SHP77 (cell line): ENCODE data around the gene KCNA2.

ENCODE experiments used
- DNase-seq, 2 experiments: peaks; one replicate each; lab custom pipeline; 2025; lab: John Stamatoyannopoulos, UW

The KCNA2 gene

GRCh38 chr1:110602466-110602865, 3.7 kb downstream of the KCNA2 start:
- no peak for DNase-seq

GRCh38 chr1:110601332-110601731, 4.8 kb downstream of the KCNA2 start:
- no peak for DNase-seq

DNA sequence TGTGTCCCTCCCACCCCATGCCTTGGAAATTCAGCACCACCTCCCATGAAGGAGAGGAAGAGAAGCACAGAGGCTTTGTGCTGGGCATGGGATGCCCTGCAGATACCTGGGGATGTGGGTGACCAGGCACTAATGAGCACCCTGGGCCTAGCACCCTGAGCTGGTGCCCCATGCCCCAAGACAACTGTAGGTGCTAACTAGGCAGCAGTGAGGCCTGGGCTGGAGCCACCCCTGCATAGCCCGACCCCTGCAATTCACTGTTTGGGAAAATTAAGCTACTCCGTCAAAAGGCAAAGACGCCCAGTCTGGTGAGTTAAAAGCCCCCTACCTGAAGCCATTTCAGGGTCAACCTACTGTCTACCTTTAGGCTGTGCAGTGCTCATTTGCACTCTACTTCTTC, 5.4 kb downstream of the KCNA2 start:
- DNase-seq, result no peak

DNA sequence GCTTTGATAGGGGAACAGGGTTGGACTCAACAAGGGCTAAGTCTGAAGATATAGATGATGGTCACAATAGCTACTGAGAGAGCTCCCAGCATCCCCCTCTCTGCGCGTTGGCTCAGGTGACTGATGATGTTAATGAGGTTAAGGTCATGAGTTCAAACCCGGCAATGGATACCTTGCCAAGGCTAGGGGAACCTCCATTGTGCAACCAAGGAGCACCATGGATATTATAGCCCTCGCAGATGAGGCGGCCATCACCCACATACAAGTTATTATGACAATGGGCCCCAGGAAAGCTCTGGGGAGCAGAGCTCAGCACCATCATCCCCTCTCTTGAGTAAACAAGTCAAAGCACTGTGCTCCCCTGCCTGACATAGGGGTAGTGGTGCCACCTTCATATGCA, 8.2 kb downstream of the KCNA2 start:
- no peak for DNase-seq

DNA sequence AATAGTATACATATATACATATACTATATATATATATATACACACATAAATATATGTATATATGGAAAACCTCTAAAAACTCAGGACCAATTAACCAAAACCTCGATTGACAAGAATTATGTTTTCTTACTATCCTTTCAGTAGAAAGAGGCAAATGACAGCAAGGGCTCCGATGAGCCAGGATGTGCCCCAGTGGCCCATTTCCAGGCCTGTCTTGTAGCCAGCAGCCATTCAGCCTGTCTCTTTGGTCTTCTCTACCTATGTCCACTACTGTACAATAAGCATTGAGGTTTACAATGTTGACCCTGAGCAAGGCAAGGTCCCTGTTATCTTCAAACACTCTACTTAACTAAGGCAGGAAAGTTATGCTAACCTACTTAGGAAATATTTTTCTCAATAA, 9.8 kb downstream of the KCNA2 start:
- no peak for DNase-seq

DNA sequence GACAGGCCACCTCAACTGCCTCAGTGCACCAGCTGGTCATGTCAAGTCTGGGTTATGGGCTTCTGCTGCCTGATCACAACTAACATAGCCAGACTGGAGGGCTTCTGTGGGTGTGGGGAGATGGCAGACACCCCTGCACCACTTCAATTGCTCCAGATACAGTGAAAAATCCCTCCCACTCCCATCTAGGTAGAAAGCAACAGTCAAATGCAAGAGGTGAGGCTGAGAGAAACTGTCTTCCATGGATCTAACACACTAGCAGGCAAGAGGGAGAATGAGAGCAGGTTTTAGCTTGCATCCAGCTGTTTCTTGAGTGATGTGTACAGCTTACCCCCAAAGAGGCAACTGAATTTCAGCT, 10.8 kb downstream of the KCNA2 start:
- DNase-seq, result no peak

GRCh38 chr1:110594456-110595352, 11.5 kb downstream of the KCNA2 start:
- no peak for DNase-seq

DNA sequence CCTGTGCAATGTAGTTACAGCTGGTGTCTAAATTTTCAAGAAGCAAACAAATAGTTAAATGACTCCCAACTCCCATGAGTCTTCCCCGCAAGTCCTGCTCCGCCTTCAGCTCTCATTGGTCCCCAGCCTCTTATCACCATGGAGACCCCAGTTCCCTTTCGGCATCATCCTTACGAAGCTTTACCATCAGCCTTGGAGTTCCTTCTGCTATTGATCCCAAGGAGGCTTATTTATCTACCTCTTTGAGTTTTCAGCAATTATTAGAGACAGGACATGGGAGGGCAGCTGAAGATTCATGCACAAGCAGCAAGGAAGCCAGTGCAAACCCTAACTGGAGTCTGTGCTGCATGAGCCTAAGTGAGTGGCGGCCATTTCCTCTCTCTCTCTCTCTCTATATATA, 12.3 kb downstream of the KCNA2 start:
- DNase-seq, result no peak

- DNase-seq, result no peak
Observed at GRCh38 chr1:110591956-110592355, 14.2 kb downstream of the KCNA2 start.

GRCh38 chr1:110588991-110589390, 17.2 kb downstream of the KCNA2 start:
- DNase-seq, result no peak

GRCh38 chr1:110588486-110588885, 17.7 kb downstream of the KCNA2 start:
- no peak for DNase-seq

GRCh38 chr1:110587906-110588305, 18.3 kb downstream of the KCNA2 start:
- no peak for DNase-seq

DNA sequence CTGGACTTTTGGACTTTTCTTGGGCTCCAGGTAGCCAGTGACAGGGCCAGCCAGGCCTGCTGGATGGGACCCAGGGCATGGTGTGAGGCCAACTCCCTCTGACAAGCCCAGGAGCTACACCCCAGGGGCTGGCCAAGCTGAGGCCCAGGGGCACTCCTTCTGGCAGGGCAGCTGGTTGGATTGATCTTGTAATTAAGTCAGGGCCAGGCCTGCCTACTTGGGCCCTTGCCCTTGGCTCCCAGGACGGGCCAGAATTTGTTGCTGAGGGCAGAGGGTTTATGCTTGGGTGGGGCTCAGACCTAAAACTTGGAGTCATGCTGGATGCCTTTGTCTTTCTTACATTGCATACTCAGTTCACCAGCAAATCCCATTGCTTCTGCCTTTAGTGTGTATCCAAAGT, 20.7 kb downstream of the KCNA2 start:
- no peak for DNase-seq

DNA sequence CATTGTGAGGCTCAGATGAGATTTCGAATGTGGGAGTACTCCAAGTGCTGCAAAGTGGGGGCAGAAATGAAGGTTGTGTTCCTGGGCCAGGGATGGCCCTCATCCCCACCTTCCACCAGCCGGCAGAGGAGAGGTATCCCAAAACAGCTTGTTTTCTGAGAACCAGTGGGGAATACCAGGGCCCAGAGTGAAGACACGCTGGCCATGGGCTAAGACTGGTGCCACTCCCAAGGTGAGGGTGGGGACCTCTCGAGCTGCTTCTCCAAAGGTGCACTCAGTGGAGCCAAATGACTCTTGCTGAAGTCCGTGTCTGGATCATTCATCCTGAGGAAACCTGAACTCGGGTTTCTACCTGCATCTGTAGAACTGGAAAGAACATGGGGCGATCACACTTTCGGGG, 22.1 kb downstream of the KCNA2 start:
- DNase-seq, result no peak

GRCh38 chr1:110583505-110583904, 22.7 kb downstream of the KCNA2 start:
- no peak for DNase-seq

GRCh38 chr1:110582378-110582777, 23.8 kb downstream of the KCNA2 start:
- no peak for DNase-seq

DNA sequence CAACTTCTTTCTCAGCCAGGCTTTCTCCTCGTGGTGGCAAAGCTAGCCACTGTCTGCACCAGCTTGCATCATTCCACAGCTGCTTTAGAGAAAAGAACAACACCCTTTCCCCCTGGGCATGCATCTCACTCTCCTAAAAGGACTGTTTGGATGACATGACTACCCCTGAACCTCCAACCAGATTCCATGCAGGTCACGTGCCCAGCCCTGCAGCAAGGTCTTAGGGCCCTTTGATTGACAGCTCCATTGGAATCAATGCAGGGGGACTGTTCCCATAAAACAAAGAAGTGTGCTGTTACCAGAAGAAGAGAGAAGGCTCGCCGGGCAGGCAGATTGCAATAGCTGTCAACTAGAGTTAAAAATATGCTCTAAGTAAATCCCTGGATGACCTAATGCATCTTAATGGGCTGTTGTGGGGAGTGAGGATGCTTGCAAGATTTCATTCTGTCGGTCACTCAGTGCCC, 24.4 kb downstream of the KCNA2 start:
- DNase-seq, result no peak

GRCh38 chr1:110580244-110580643, 25.9 kb downstream of the KCNA2 start:
- DNase-seq, result no peak

GRCh38 chr1:110579460-110579859, 26.7 kb downstream of the KCNA2 start:
- no peak for DNase-seq

DNA sequence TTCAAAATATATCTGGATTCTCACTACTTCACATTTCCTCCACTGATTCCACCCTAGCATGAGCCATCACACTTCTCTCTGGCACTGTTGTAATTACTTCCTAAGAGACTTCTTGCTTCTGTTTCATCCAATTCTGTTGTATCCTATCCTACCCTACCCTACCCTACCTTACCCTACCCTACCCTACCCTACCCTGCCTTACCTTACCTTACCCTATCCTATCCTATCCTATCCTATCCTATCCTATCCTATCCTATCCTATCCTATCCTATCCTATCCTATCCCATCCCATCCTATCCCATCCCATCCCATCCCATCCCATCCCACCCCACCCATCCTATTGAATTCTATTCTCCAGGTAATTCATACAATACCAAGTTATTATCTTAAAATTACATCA, 29.7 kb downstream of the KCNA2 start:
- no peak for DNase-seq

GRCh38 chr1:110573314-110573713, 32.8 kb downstream of the KCNA2 start:
- no peak for DNase-seq

- no peak for DNase-seq
Observed at GRCh38 chr1:110572751-110573150, 33.4 kb downstream of the KCNA2 start.

- no peak for DNase-seq
Observed at GRCh38 chr1:110570901-110571300, 35.3 kb downstream of the KCNA2 start.

GRCh38 chr1:110570307-110570706, 35.9 kb downstream of the KCNA2 start:
- DNase-seq, result no peak
